ENCODE measurements around the gene OPA3. TPM values are rescaled to one million over a fixed set of nuclear protein-coding genes. Genes with fewer than 3 reads are reported as not detected.
"Not testable (repeated sequence)": the region's sequence is repeated elsewhere in the genome, so short reads cannot be mapped to it uniquely, and the experiment has no call there.

The OPA3 gene
- total and polyA plus RNA-seq, 12 donors = 4.3 to 34.1 (median 16.7) TPM

DNA sequence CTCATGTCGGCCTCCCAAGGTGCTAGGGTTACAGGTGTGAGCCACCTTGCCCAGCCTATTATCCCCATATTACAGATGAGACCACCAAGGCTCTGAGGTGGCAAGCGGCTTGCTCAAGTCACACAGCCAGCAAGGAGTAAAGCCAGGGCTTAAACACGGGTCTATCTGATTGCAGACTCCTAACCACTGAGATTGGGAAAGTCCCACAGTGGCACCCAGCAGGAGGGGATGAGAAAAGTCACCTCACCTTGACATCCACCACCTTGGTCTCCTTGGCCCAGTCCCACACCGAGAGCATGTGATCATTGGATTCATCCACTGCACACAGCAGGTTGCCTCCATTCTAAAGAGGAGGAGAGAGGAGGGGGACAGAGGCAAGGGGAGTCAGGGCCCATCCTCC lies 45.1 kb upstream of the OPA3 start:
- Histone ChIP-seq H3K27ac (no peak overlapping the region), H3K4me3 (no peak overlapping the region), H3K27me3 (no peaks in the 10 kb centered on the region), H3K9me3 (replicated peaks in 1 of 3) (no peaks in the 10 kb centered on the region), H3K4me1 (replicated peaks in 1 of 2) (peaks cover 0 to 4% of the 10 kb centered on the region in 2 donors), H3K36me3 (replicated peaks in 1 of 2) (peaks cover 0 to 39% of the 10 kb centered on the region in 2 donors)
- intact Hi-C loops (cut with DNase I) = no loop called here
- 80 to 87% (median 85%) methylated on average over 2 to 4 of the region's 4 CpGs for WGBS, 4 donors
- DNase-seq = no peak
- no peak for TF ChIP-seq POLR2A (IDR thresholded peaks at IDR 0.05)
- TF ChIP-seq, protein P1, sequence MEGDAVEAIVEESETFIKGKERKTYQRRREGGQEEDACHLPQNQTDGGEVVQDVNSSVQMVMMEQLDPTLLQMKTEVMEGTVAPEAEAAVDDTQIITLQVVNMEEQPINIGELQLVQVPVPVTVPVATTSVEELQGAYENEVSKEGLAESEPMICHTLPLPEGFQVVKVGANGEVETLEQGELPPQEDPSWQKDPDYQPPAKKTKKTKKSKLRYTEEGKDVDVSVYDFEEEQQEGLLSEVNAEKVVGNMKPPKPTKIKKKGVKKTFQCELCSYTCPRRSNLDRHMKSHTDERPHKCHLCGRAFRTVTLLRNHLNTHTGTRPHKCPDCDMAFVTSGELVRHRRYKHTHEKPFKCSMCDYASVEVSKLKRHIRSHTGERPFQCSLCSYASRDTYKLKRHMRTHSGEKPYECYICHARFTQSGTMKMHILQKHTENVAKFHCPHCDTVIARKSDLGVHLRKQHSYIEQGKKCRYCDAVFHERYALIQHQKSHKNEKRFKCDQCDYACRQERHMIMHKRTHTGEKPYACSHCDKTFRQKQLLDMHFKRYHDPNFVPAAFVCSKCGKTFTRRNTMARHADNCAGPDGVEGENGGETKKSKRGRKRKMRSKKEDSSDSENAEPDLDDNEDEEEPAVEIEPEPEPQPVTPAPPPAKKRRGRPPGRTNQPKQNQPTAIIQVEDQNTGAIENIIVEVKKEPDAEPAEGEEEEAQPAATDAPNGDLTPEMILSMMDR (IDR thresholded peaks at IDR 0.05) = no peak

DNA sequence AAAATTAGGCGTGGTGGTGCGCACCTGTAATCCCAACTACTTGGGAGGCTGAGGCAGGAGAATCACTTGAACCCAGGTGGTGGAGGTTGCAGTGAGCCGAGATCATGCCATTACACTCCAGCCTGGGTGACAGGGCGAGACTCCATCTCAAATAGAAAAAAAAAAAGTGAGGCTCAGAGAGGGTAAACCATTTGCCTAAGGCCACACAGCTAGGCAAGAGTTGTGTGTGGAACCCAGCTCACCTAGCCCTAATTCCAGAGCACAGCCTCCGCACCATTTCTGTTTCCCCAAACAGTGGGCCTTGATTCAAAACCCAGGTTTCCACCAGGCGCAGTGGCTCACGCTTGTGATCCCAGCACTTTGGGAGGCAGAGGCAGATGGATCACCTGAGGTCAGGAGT lies 43.6 kb upstream of the OPA3 start:
- DNase-seq; H3K9me3 ChIP-seq (replicated peaks in 1 of 3); H3K4me3 ChIP-seq; H3K4me1 ChIP-seq (replicated peaks in 1 of 2); intact Hi-C loops (cut with DNase I); H3K27me3 ChIP-seq; H3K27ac ChIP-seq: not testable (repeated sequence)
- 88 to 96% (median 94%) methylated on average over 6 to 7 of the region's 7 CpGs for WGBS, 4 donors
- peaks cover 0 to 39% of the 10 kb centered on the region in 2 donors for H3K36me3 ChIP-seq (replicated peaks in 1 of 2)

DNA sequence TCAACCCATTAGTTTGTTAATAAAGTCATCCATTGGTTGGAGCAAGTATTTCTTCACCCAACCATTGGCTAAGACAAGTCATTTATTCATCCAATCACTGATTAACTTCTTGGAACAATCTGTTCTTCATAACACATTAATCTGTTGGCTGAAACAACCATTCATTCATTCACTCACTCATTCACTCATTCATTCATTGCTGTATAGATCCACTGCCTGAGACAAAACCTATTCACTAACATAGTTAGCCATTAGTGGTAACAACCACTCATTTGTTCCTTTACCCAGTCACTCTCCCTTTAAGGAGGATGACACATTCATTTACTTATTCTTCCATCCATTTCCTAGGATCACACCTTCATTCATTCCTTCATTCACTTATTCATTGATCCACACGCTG lies 39.4 kb upstream of the OPA3 start:
- Histone ChIP-seq H3K36me3 (replicated peaks in 1 of 2) (peaks cover 0 to 63% of the 10 kb centered on the region in 2 donors), H3K27me3 (no peaks in the 10 kb centered on the region), H3K4me3 (no peak overlapping the region), H3K27ac (no peak overlapping the region), H3K4me1 (replicated peaks in 1 of 2) (no peaks in the 10 kb centered on the region), H3K9me3 (replicated peaks in 1 of 3) (no peaks in the 10 kb centered on the region)
- no peak for DNase-seq
- intact Hi-C loops (cut with DNase I) = no loop called here
- TF ChIP-seq, protein P1 (IDR thresholded peaks at IDR 0.05) = no peak
- no peak for TF ChIP-seq POLR2A (IDR thresholded peaks at IDR 0.05)
- WGBS, 4 donors = 94 to 100% (median 97%) methylated on average over 1 of the region's 1 CpG

DNA sequence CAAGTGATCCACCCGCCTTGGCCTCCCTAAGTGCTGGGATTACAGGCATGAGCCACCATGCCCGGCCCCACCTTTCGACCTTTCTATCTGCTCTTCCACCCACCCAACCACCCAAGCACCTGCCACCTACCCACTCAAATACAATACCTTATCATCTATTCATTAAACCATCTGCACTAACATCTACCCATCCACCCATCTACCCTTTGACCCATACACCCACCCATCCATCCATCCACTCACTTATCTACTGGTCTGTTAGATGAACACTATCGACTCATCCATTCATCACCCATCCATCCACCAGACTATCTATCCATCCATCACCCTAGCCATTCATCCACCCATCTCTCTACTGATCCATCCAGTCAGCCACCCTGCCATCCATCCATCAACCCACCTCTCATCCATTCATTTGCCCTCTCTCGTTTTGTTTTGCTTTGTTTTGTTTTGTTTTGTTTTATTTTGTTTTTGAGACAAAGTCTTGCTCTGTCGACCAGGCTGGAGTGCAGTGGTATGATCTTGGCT lies 37.4 kb upstream of the OPA3 start:
- TF ChIP-seq POLR2A (IDR thresholded peaks at IDR 0.05) = no peak
- TF ChIP-seq, protein P1 (IDR thresholded peaks at IDR 0.05) = no peak
- intact Hi-C loops (cut with DNase I) = no loop called here
- H3K9me3 ChIP-seq (replicated peaks in 1 of 3) = no peaks in the 10 kb centered on the region
- H3K27me3 ChIP-seq = no peaks in the 10 kb centered on the region
- H3K27ac ChIP-seq = no peak overlapping the region
- H3K4me1 ChIP-seq (replicated peaks in 1 of 2) = no peaks in the 10 kb centered on the region
- no peak overlapping the region for H3K4me3 ChIP-seq
- 86 to 89% (median 88%) methylated on average over 6 of the region's 6 CpGs for WGBS, 4 donors
- DNase-seq = no peak
- H3K36me3 ChIP-seq (replicated peaks in 1 of 2) = peaks cover 0 to 61% of the 10 kb centered on the region in 2 donors

DNA sequence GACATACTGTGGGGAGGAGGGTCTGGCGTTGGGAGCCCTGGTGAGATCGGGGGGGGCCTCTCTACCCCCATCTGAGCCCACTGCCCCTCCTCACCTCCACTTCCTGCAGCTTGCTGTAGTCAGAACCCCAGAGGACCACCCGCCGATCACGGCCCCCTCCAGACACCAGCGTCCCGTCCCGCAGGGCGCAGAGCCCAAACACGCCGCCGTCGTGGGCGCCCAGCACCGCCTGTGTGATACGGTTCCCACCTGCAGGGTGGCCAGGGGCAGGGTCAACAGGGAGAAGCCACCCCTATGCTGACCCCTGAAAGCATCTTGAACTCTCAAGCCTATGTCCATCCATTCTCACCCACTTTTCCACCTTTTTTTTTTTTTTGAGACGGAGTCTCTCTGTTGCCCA lies 36.8 kb upstream of the OPA3 start:
- H3K4me3 ChIP-seq = no peak overlapping the region
- H3K4me1 ChIP-seq (replicated peaks in 1 of 2) = no peaks in the 10 kb centered on the region
- no peak for TF ChIP-seq POLR2A (IDR thresholded peaks at IDR 0.05)
- TF ChIP-seq, protein P1 (IDR thresholded peaks at IDR 0.05) = no peak
- intact Hi-C loops (cut with DNase I) = no loop called here
- no peaks in the 10 kb centered on the region for H3K27me3 ChIP-seq
- H3K27ac ChIP-seq = no peak overlapping the region
- DNase-seq = no peak
- H3K9me3 ChIP-seq (replicated peaks in 1 of 3) = no peaks in the 10 kb centered on the region
- 89 to 97% (median 92%) methylated on average over 12 to 17 of the region's 17 CpGs for WGBS, 4 donors
- peaks cover 0 to 62% of the 10 kb centered on the region in 2 donors for H3K36me3 ChIP-seq (replicated peaks in 1 of 2)

Data from adrenal gland (tissue), 12 donors.